Fibroblast of the aortic adventitia (primary cell): ENCODE results near the gene NLRP11. TPM values are rescaled to one million over a fixed set of nuclear protein-coding genes. Genes with fewer than 3 reads are reported as not detected.
"Not testable (repeated sequence)": the region's sequence is repeated elsewhere in the genome, so short reads cannot be mapped to it uniquely, and the experiment has no call there.

Experiments
- DNase-seq: peaks from one replicate; pipeline ENCODE4 v3.0.0-alpha.2; 2010; ENCODE audit warnings: low read depth
- H3K4me3 ChIP-seq: 2 replicates; pipeline ENCODE4 v1.5.1; 2011; ENCODE audit warnings: low read depth, mild to moderate bottlenecking, control low read depth, low read length, moderate library complexity
- CTCF ChIP-seq: IDR thresholded peaks from 2 replicates; pipeline ENCODE4 v1.5.1; 2011; ENCODE audit warnings: mild to moderate bottlenecking, low read length, control low read depth, inconsistent platforms; ENCODE audit not compliant: insufficient read depth
- total RNA-seq: library from RNA; depleted of rRNA; stranded (reverse); fragments of >200 nt; gene quantifications from 2 replicates; pipeline ENCODE4 v1.2.3, GENCODE V29; 2012; ENCODE audit warnings: low replicate concordance

NLRP11 gene
- total RNA-seq, 1 donor, result not detected

- no peak overlapping the region for H3K4me3 ChIP-seq
- DNase-seq, result no peak
- no peak for TF ChIP-seq CTCF
Observed at GRCh38 chr19:55801416-55801815, 30.4 kb downstream of the NLRP11 start.

- DNase-seq, result no peak
- no peak for TF ChIP-seq CTCF
- H3K4me3 ChIP-seq, result no peak overlapping the region
Observed at GRCh38 chr19:55795021-55795420, 36.8 kb downstream of the NLRP11 start.

GRCh38 chr19:55781112-55781511 is 50.7 kb downstream of the NLRP11 start:
- H3K4me3 ChIP-seq, result no peak overlapping the region
- no peak for TF ChIP-seq CTCF
- no peak for DNase-seq

- no peak for DNase-seq
- H3K4me3 ChIP-seq, result no peak overlapping the region
- TF ChIP-seq CTCF, result no peak
Observed at GRCh38 chr19:55778331-55778730, 53.5 kb downstream of the NLRP11 start.

GRCh38 chr19:55777528-55777927 is 54.3 kb downstream of the NLRP11 start:
- no peak for DNase-seq
- no peak for TF ChIP-seq CTCF
- no peak overlapping the region for H3K4me3 ChIP-seq

- not testable (repeated sequence) for DNase-seq, H3K4me3 ChIP-seq
Observed at GRCh38 chr19:55769632-55770031, 62.2 kb downstream of the NLRP11 start.

- H3K4me3 ChIP-seq, DNase-seq: not testable (repeated sequence)
Observed at GRCh38 chr19:55768818-55769217, 63.0 kb downstream of the NLRP11 start, which contains the start of gene RFPL4AL1. TSS of gene RFPL4AL1 (plus strand) at chr19:55769118. CDS start at chr19:55771805, 2,687 bp downstream.

- no peak overlapping the region for H3K4me3 ChIP-seq
- no peak for DNase-seq
- TF ChIP-seq CTCF, result no peak
Observed at GRCh38 chr19:55766466-55766865, 65.3 kb downstream of the NLRP11 start.

- DNase-seq, H3K4me3 ChIP-seq: not testable (repeated sequence)
Observed at GRCh38 chr19:55758797-55759196, 73.0 kb downstream of the NLRP11 start, which contains the start of gene RFPL4A. TSS of gene RFPL4A (plus strand) at chr19:55759097. CDS start at chr19:55761801, 2,704 bp downstream.

- not testable (repeated sequence) for DNase-seq, H3K4me3 ChIP-seq
Observed at GRCh38 chr19:55756808-55757207, 75.0 kb downstream of the NLRP11 start.
